ENCODE data around the gene CCDC170.

DNA sequence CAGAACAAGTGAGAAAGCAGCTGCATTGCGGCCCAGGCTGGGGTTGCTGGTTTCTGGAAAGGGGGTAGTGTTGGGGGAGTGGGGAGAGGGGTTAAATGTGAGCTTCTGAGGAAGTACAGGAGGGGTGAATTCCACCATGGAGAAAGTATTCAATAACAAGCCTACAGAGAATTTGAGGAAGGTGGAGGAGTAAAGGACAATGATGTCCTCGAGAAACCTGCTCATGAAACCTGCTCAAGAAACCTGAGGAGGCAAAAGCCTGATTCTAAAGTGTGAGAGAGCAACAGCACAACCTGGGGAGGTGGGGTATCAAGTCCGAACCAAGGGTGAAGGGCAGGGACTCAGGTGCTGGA, 175.4 kb downstream of the CCDC170 start:
- TF ChIP-seq POLR2A (IDR thresholded peaks at IDR 0.05), result no peak
- TF ChIP-seq, protein P1, sequence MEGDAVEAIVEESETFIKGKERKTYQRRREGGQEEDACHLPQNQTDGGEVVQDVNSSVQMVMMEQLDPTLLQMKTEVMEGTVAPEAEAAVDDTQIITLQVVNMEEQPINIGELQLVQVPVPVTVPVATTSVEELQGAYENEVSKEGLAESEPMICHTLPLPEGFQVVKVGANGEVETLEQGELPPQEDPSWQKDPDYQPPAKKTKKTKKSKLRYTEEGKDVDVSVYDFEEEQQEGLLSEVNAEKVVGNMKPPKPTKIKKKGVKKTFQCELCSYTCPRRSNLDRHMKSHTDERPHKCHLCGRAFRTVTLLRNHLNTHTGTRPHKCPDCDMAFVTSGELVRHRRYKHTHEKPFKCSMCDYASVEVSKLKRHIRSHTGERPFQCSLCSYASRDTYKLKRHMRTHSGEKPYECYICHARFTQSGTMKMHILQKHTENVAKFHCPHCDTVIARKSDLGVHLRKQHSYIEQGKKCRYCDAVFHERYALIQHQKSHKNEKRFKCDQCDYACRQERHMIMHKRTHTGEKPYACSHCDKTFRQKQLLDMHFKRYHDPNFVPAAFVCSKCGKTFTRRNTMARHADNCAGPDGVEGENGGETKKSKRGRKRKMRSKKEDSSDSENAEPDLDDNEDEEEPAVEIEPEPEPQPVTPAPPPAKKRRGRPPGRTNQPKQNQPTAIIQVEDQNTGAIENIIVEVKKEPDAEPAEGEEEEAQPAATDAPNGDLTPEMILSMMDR (IDR thresholded peaks at IDR 0.05), result no peak

All from lower leg skin (tissue), 3 donors.